Heart left ventricle (tissue), 16 donors: ENCODE results near the gene MGAT5. TPM values are rescaled to one million over a fixed set of nuclear protein-coding genes. Genes with fewer than 3 reads are reported as not detected.

Source experiments
- ATAC-seq, 4 donors: fragments of 200-7000 bp; cut with Tn5 transposase; one replicate each; pipeline ENCODE4 v1.9.1; 2020 to 2022; ENCODE audit warnings: moderate library complexity in 4 of 4, mild to moderate bottlenecking in 3 of 4, moderate number of reproducible peaks in 1 of 4
- DNase-seq, 5 donors: peaks; one replicate each; pipeline ENCODE4 v3.0.0-alpha.2; 2020
- H3K27ac ChIP-seq, 12 donors: fragments of 200-600 bp; sonication (generic) in 4 of 12; one replicate each; pipeline versions ENCODE4 v1.5.0 to v1.8.0; 2016 to 2022; ENCODE audit warnings: mild to moderate bottlenecking in 2 of 12
- H3K27me3 ChIP-seq, 9 donors: fragments of 200-600 bp; sonication (generic) in 2 of 9; one replicate each; pipeline versions ENCODE4 v1.5.1 to v1.8.0; 2016 to 2022; ENCODE audit warnings: mild to moderate bottlenecking in 3 of 9
- H3K36me3 ChIP-seq, 9 donors: fragments of 200-600 bp; sonication (generic) in 2 of 9; one replicate each; pipeline versions ENCODE4 v1.5.0 to v1.8.0; 2018 to 2022; ENCODE audit warnings: mild to moderate bottlenecking in 2 of 9
- H3K4me1 ChIP-seq, 12 donors: fragments of 200-600 bp; sonication (generic) in 4 of 12; one replicate each; pipeline versions ENCODE4 v1.5.0 to v1.8.0; 2016 to 2022; ENCODE audit warnings: mild to moderate bottlenecking in 3 of 12
- H3K4me3 ChIP-seq, 12 donors: fragments of 200-600 bp; sonication (generic) in 4 of 12; one replicate each; pipeline versions ENCODE4 v1.5.0 to v1.8.0; 2017 to 2022; ENCODE audit warnings: mild to moderate bottlenecking in 9 of 12, moderate library complexity in 4 of 12
- H3K9me3 ChIP-seq, 12 donors: fragments of 200-600 bp; sonication (generic) in 4 of 12; one replicate each; pipeline versions ENCODE4 v1.5.0 to v1.8.0; 2016 to 2022; ENCODE audit warnings: mild to moderate bottlenecking in 1 of 12
- CTCF ChIP-seq, 12 donors: fragments of 200-600 bp; sonication (generic) in 4 of 12; IDR thresholded peaks; one replicate each; pipeline versions ENCODE4 v1.5.0 to v1.8.0; 2018 to 2022; ENCODE audit warnings: antibody characterized with exemption in 12 of 12, mild to moderate bottlenecking in 5 of 12
- POLR2A ChIP-seq, 2 donors: fragments of 450-650 bp; IDR thresholded peaks; one replicate each; pipeline ENCODE4 v1.6.1; 2017; ENCODE audit warnings: antibody characterized with exemption in 2 of 2, mild to moderate bottlenecking in 2 of 2, moderate library complexity in 2 of 2
- WGBS, 4 donors: extraction: QIAGEN DNeasy Blood & Tissue Kit in 2 of 4; methylation state at CpG; one replicate each; pipeline versions ENCODE4 v1.1.5 to v1.1.7; 2013 to 2018; 5-methylcytosine and 5-hydroxymethylcytosine counted together
- intact Hi-C, 10 donors: fragments of 100-400 bp; cut with DNase I; formaldehyde crosslinking; loops; one replicate each; pipeline versions ENCODE4 v1.11.1 to v1.14.2; 2022
- polyA plus RNA-seq, 2 donors: library from polyadenylated mRNA; stranded (reverse); fragments of 200-250 nt; gene quantifications; one replicate each; pipeline ENCODE4 v1.2.3, GENCODE V29; 2013
- total RNA-seq, 9 donors: library from RNA; depleted of rRNA in 2 of 9; stranded (reverse); fragments of >200 nt in 2 of 9; fragmentation: NEBNext Ultra II Directional in 3 of 9; extraction: Animal tissue kit (Norgen Biotek cat#: 25700) in 3 of 9; gene quantifications; one replicate each; pipeline versions ENCODE4 v1.1.0 to v1.2.4, GENCODE V29; 2016 to 2023
- donor health status: ischemic (EF 13 %, LVEDD 7.1; RV severe dilation, severe dysfunction).
- donor health status: healthy with polysubstance abuse.
- donor health status: DM: no; HTN: yes; CAD: no.
- donor health status: DM: no; HTN: no; CAD: no.
- donor health status: ischemic (EF 25% LVEDD 6.9; RV normal size, moderate dysfunction).
- donor health status: ischemic (EF 25% LVEDD 5.7; RV mildly dilated, moderate dysfunction).
- donor health status: healthy.
- donor health status: DM: yes; HTN: yes; CAD: no.
- donor health status: ischemic (EF 35%, LVEDD 5.7; RV mildly dilated, moderate dysfunction).
- donor health status: nonischemic (EF 11% LVEDD 7.7; RV severe dilation, severe dysfunction).
- donor health status: DM: yes; HTN: yes; CAD: no.
- donor health status: PGD.
- donor health status: ischemic (EF 29% LVEDD 5.4; RV normal size, mild dysfunction).
- donor health status: nonischemic (EF 23%, LVEDD 6.1; RV moderate dilation, normal function).

The MGAT5 gene
- total and polyA plus RNA-seq, 11 donors: 9.7 to 116 (median 79.3) TPM

- ATAC-seq (peak in 1 of 4 donors; percentile 28), DNase-seq (peak in 1 of 5 donors; percentile 48)
- Histone ChIP-seq H3K9me3 (no peaks in the 10 kb centered on the region), H3K4me1 (peaks cover 0 to 49% (median 13%) of the 10 kb centered on the region in 12 donors), H3K36me3 (peaks cover 0 to 9% (median under 1%) of the 10 kb centered on the region in 9 donors), H3K27ac (peak overlapping the region in 2 of 12 donors; percentile 10 to 14), H3K4me3 (no peak overlapping the region), H3K27me3 (no peaks in the 10 kb centered on the region)
- WGBS, 4 donors: 54 to 73% (median 58%) methylated on average over 3 of the region's 3 CpGs
- intact Hi-C loops: no loop called here
- TF ChIP-seq CTCF (IDR thresholded peaks at IDR 0.05): no peak
- no peak for TF ChIP-seq POLR2A (IDR thresholded peaks at IDR 0.05)
These were observed 79.8 kb downstream of the MGAT5 start for GRCh38 chr2:134333646-134334189.

GRCh38 chr2:134334542-134335353 is 80.9 kb downstream of the MGAT5 start:
- DNase-seq (no peak), ATAC-seq (no peak)
- H3K27me3 ChIP-seq: no peaks in the 10 kb centered on the region
- peaks cover 0 to 55% (median 14%) of the 10 kb centered on the region in 12 donors for H3K4me1 ChIP-seq
- peaks cover 0 to 16% (median 4%) of the 10 kb centered on the region in 9 donors for H3K36me3 ChIP-seq
- 46 to 49% (median 46%) methylated on average over 3 of the region's 3 CpGs for WGBS, 4 donors
- no peak overlapping the region for H3K4me3 ChIP-seq
- no peaks in the 10 kb centered on the region for H3K9me3 ChIP-seq
- no peak for TF ChIP-seq CTCF (IDR thresholded peaks at IDR 0.05)
- TF ChIP-seq POLR2A (IDR thresholded peaks at IDR 0.05): no peak
- intact Hi-C loops: no loop called here
- H3K27ac ChIP-seq: peak overlapping the region in 1 of 12 donors; percentile 18

- H3K27ac ChIP-seq: no peak overlapping the region
- H3K4me1 ChIP-seq: peaks cover 0 to 61% (median 20%) of the 10 kb centered on the region in 12 donors
- no peak overlapping the region for H3K4me3 ChIP-seq
- no peak for TF ChIP-seq POLR2A (IDR thresholded peaks at IDR 0.05)
- no peak for TF ChIP-seq CTCF (IDR thresholded peaks at IDR 0.05)
- H3K9me3 ChIP-seq: no peaks in the 10 kb centered on the region
- intact Hi-C loops: no loop called here
- ATAC-seq (no peak), DNase-seq (no peak)
- H3K27me3 ChIP-seq: no peaks in the 10 kb centered on the region
- 28 to 68% (median 65%) methylated on average over 1 of the region's 1 CpG for WGBS, 4 donors
- peaks cover 0 to 17% (median 4%) of the 10 kb centered on the region in 9 donors for H3K36me3 ChIP-seq
These were observed 81.7 kb downstream of the MGAT5 start for GRCh38 chr2:134335601-134336000.

- no peak for ATAC-seq
- no peak overlapping the region for H3K4me3 ChIP-seq
- no peaks in the 10 kb centered on the region for H3K9me3 ChIP-seq
- DNase-seq: no peak
- intact Hi-C loops: no loop called here
- H3K4me1 ChIP-seq: peaks cover 0 to 61% (median 21%) of the 10 kb centered on the region in 12 donors
- H3K27ac ChIP-seq: peak overlapping the region in 2 of 12 donors; percentile 9 to 11
- 57 to 64% (median 63%) methylated on average over 4 of the region's 4 CpGs for WGBS, 4 donors
- H3K36me3 ChIP-seq: peaks cover 0 to 19% (median 4%) of the 10 kb centered on the region in 9 donors
- TF ChIP-seq POLR2A (IDR thresholded peaks at IDR 0.05) (no peak), CTCF (IDR thresholded peaks at IDR 0.05) (no peak)
- no peaks in the 10 kb centered on the region for H3K27me3 ChIP-seq
These were observed 82.5 kb downstream of the MGAT5 start for GRCh38 chr2:134336352-134336751.
